HT-29 (cell line): Measurements from ENCODE around the gene ZNF335. TPM values are rescaled to one million over a fixed set of nuclear protein-coding genes. Genes with fewer than 3 reads are reported as not detected.

Experiments
- DNase-seq: peaks from one replicate; pipeline ENCODE4 v3.0.0-alpha.2; 2015; ENCODE audit warnings: low spot score
- total RNA-seq: library from RNA; depleted of rRNA; stranded (reverse); fragments of >200 nt; shearing (Covaris generic); gene quantifications from 2 replicates; pipeline ENCODE4 v1.2.3, GENCODE V29; 2014; rRNA removed

The ZNF335 gene, protein sequence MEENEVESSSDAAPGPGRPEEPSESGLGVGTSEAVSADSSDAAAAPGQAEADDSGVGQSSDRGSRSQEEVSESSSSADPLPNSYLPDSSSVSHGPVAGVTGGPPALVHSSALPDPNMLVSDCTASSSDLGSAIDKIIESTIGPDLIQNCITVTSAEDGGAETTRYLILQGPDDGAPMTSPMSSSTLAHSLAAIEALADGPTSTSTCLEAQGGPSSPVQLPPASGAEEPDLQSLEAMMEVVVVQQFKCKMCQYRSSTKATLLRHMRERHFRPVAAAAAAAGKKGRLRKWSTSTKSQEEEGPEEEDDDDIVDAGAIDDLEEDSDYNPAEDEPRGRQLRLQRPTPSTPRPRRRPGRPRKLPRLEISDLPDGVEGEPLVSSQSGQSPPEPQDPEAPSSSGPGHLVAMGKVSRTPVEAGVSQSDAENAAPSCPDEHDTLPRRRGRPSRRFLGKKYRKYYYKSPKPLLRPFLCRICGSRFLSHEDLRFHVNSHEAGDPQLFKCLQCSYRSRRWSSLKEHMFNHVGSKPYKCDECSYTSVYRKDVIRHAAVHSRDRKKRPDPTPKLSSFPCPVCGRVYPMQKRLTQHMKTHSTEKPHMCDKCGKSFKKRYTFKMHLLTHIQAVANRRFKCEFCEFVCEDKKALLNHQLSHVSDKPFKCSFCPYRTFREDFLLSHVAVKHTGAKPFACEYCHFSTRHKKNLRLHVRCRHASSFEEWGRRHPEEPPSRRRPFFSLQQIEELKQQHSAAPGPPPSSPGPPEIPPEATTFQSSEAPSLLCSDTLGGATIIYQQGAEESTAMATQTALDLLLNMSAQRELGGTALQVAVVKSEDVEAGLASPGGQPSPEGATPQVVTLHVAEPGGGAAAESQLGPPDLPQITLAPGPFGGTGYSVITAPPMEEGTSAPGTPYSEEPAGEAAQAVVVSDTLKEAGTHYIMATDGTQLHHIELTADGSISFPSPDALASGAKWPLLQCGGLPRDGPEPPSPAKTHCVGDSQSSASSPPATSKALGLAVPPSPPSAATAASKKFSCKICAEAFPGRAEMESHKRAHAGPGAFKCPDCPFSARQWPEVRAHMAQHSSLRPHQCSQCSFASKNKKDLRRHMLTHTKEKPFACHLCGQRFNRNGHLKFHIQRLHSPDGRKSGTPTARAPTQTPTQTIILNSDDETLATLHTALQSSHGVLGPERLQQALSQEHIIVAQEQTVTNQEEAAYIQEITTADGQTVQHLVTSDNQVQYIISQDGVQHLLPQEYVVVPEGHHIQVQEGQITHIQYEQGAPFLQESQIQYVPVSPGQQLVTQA (N-terminal part only)
- 39.2 and 44.8 TPM in 2 replicates for total RNA-seq

DNA sequence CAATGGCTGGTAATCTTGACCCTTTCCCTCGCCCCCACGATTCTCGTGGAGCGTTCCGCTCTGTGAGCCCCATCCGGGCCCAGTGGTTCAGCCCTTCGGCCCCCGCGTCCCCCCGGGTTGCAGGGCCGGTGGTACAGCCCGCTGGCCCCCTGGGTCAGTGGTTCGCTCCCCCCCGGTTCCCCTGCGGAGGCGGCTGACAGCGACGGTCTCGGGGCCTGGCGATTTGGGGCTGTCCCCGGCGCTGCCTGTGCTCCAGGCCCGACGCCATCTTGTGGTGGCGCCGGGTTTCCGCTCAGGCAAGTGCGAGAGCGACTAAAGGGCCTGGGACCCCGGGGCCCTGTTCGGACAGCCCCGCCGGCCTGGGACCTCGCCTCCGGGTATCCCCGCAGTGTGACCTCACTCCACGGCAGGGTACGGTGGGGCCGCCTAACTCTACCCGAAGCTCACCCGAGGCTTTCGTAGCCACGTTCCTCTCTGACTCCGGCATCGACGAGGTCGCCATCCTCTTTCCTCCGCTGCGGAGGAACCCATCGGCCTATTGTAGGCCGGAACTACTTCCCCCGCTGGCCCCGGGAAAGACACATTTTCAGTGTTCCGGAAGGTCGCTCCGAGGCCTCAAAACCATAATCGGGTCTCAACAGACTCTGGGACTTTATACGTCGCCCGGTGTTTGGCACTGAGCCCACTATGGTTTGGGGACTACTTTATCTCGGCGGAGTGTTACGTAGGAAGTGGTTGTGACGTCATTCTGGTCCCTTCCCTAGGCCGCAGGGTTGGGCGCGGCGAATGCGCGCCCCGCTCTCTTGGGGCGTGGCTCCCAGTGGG, at the start of gene ZNF335:
TSS of gene ZNF335 (minus strand) at position 529 of the 825 bp plus-strand sequence. CDS start 793 bp downstream, outside the sequence.
- DNase-seq, result peak; percentile 99

DNA sequence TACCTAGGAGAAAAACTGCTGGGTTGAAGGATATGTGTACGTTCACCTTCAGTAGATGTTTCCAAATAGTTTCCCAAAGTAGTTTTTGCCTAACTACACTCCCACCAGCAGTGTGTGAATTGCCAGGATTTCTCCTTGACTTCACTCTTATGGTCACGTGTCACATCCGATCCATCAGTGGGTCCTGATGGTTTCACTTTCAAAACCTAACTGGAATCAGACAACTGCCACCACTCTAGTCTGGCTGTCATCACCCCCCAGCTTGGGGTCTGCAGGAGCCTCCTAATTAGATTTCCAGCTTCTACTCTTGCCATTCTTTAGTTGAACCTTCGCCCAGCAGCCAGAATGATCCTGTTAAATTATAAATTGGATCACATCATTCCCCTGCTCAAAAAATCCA, 48.6 kb upstream of the ZNF335 start:
- no peak for DNase-seq

DNA sequence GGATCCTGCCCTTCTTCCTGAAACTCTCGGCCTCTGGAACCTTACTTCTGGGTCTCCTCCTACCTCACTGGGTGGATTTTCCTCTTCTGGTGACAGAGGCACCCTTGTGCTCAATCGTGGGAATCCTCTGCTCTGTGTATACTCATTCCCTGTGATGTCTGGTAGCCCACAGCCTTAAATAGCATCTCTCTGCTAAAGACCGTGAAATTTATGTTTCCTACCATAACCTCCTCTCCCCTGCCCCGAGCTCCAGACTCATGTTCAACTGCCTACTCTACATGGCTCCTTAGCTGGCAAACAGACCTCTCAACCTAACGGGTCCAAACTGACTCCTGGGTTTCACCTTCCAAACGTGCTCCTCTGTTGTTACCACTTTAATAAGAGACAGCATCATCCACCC, 46.6 kb upstream of the ZNF335 start:
- no peak for DNase-seq

DNA sequence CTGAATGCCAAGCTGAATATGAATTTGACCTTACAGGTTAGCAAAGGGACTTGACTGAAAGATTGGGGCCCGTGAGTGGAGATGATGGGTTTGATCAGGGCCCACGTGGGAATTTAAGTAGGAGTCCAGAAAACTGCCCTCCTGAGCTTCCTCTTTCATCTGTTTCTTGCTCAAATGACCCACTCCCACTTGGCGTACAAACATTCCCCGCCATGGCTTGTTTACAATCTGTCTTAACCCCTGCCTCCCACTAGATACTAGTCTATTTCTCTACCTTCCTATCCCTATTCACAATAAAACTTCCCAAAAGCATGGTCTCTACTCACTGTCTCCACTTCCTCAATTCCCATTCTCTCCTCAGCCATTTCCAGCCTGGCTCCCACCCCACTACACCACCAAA, 46.1 kb upstream of the ZNF335 start:
- no peak for DNase-seq

DNA sequence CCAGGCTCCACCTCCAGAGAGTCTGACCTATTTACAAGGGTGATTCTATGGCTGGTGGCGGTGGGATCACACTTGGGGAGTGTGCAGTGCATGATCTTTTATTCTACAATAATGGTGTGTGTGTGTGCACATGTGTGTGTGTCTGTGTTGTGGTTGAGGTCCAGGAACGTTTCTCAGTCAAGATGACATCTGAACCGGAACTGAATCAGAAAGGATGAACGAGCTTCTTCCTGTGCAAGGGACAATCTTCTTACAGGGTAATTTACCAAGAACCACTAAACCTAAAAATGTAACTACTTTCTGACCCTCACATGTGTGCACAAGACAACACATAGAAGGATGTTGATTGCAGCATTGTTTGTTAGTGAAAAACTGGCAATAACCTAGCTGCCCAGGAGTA, 45.3 kb upstream of the ZNF335 start:
- no peak for DNase-seq

DNA sequence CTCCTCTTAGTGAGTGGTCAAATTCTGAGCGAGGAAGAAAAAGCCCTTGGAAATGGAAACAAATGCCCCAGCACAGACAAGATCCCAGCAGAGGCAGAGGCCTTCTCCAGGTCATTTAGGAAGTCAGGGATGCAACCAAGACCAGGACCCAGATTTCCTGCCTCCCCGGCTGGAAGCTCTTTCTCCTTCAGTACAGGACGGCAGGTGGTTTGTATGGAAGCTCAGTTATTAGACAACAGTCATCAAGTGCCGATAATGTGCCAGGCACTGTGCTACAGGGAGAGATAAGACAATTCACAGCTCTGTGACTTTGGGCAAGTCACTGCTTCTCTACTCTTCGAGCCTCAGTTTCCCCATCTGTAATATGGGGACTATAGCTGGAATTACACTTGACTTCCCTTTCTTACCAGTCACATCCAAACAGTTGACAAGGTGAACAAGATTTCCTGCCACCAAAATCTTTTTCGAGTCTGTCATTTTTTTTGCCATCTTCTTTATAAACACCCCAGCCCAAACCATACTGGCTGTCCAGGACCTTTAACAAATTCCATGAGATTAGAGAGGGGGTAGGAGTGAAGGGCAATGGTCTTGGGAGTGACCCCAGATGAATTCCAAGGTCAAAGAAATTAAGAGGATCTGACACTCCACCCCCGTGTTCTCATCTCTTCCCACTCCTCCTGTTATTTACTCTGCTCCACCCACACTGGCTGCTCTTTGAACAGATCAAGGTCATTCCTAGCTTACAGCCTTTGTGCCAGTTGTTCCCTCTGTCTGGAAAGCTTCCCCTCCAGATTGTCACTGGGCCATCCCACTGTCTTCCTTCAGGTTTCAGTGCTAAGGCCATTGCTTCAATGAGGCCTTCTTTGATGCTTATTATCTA, 42.8 kb upstream of the ZNF335 start:
- no peak for DNase-seq

DNA sequence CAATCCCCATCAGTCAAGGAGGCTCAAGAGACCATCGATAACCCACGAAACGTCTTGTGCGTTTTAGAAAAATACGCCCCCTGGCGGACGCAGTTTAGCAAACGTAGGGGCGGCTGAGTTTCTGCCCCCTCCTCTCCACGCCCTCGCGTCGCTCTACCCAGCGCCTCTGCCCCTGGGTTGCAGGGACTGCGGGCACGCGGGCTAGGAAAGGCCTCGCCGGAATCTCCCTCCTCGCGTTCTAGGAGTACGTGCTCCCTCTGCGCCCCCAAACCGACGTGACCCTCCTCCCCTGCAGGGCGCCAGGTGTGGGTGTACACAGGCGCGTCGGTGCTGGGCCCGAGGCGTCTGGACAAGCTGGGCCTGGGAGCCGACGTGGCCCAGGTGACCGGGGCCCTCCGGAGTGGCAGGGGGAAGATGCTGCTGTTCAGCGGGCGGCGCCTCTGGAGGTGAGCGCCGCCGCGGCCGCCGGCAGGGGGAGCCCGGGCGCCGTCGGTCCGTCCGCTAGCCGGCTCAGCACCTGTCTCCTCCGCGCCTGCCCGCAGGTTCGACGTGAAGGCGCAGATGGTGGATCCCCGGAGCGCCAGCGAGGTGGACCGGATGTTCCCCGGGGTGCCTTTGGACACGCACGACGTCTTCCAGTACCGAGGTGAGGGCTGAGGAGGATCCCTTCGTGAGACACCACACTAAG, 42.0 kb upstream of the ZNF335 start:
- peak; percentile 82 for DNase-seq

DNA sequence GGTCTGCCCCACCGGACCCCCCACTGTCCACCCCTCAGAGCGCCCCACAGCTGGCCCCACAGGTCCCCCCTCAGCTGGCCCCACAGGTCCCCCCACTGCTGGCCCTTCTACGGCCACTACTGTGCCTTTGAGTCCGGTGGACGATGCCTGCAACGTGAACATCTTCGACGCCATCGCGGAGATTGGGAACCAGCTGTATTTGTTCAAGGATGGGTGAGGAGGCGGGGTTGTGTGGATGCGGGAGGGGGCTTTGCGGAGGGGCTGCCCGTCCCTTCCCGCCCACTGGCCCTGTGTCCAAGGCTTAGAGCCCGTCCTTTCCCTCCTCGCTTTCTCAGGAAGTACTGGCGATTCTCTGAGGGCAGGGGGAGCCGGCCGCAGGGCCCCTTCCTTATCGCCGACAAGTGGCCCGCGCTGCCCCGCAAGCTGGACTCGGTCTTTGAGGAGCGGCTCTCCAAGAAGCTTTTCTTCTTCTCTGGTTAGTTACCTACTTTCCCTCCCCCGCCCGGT, 41.4 kb upstream of the ZNF335 start:
- no peak for DNase-seq

DNA sequence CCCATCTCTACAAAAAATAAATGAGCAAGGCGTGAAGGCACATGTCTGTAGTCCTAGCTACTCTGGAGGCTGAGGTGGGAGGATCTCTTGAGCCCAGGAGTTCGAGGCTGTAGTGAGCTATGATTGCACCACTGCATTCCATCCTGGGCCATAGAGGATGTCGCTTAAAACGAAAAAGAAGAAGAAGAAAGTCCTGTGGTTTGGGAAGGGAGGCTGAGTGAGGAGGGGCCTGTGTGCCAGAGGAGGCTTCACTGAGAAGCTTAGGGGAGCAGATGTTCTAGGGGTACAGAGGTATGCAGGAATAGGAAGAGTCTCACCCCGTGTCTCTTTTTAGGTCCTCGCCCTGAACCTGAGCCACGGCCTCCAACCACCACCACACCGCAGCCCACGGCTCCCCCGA, 40.9 kb upstream of the ZNF335 start:
- no peak for DNase-seq

DNA sequence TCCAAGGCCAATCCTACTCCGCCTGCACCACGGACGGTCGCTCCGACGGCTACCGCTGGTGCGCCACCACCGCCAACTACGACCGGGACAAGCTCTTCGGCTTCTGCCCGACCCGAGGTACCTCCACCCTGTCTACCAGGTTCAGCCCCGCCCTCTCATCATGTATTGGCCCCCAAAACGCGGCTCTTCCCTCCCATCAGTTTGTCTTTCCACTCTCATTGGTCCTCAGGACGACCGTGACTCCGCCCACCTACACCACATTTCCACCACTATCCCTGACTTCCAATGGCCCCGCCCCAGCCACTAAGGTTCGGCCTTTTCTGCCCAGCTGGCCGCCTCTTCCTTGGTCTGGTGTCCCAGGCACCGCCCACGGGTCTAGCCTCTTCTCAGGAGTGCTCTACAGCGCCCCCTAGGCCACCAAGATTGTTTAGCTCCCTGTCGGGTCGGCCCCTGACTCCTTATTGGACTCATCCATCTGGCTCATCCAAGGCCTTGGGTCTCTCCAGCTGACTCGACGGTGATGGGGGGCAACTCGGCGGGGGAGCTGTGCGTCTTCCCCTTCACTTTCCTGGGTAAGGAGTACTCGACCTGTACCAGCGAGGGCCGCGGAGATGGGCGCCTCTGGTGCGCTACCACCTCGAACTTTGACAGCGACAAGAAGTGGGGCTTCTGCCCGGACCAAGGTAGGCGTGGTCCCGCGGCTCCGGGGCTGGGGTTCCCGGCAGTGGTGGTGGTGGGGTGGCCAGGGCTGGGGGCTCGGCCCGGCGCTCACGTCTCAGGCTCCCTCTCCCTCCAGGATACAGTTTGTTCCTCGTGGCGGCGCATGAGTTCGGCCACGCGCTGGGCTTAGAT, 39.9 kb upstream of the ZNF335 start:
- peak; percentile 57 for DNase-seq

DNA sequence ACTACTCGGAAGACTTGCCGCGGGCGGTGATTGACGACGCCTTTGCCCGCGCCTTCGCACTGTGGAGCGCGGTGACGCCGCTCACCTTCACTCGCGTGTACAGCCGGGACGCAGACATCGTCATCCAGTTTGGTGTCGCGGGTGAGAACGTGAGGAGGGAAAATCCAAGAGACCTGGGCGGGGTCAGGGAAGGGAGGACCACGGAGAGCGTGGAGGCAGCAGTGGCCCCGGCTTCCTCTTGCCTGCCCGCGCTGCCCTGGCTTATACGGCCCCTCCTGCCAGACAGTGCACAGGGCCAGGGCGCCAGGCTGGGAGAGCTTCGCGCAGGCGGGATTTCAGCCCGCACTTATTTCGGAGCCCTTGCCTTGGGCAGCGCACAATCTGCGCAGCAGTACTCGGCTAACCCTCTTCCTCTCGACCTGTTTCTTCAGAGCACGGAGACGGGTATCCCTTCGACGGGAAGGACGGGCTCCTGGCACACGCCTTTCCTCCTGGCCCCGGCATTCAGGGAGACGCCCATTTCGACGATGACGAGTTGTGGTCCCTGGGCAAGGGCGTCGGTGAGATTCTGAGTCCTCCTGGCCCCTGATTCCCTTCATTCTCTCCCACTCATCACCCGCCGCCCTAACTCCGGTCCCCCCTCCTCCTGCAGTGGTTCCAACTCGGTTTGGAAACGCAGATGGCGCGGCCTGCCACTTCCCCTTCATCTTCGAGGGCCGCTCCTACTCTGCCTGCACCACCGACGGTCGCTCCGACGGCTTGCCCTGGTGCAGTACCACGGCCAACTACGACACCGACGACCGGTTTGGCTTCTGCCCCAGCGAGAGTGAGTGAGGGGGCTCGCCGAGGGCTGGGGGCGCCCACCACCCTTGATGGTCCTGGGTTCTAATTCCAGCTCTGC, 38.7 kb upstream of the ZNF335 start:
- no peak for DNase-seq

DNA sequence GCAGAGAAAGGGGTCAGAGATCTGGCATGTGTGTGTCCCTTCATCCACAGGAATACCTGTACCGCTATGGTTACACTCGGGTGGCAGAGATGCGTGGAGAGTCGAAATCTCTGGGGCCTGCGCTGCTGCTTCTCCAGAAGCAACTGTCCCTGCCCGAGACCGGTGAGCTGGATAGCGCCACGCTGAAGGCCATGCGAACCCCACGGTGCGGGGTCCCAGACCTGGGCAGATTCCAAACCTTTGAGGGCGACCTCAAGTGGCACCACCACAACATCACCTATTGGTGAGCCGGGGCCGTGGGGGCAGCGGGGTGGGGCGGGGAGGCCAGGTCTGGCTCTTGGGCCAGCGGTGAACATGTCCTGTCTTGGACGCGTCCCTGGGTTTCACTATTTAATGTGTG, 37.8 kb upstream of the ZNF335 start:
- no peak for DNase-seq

DNA sequence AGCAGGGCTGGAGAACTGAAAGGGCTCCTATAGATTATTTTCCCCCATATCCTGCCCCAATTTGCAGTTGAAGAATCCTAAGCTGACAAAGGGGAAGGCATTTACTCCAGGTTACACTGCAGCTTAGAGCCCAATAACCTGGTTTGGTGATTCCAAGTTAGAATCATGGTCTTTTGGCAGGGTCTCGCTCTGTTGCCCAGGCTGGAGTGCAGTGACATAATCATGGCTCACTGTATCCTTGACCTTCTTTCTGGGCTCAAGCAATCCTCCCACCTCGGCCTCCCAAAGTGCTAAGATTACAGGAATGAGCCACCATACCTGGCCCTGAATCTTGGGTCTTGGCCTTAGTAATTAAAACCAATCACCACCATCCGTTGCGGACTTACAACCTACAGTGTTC, 35.7 kb upstream of the ZNF335 start:
- DNase-seq, result no peak

DNA sequence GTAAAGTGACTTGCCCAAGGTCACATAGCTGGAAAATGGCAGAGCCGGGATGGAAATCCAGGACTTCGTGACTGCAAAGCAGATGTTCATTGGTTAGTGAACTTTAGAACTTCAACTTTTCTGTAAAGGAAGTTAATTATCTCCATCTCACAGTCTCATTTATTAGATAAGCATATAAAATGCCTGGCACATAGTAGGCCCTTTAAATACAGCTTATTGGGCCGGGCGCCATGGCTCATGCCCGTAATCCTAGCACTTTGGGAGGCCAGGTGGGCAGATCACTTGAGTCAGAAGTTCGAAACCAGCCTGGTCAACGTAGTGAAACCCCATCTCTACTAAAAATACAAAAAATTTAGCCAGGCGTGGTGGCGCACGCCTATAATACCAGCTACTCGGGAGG, 35.0 kb upstream of the ZNF335 start:
- DNase-seq, result no peak

DNA sequence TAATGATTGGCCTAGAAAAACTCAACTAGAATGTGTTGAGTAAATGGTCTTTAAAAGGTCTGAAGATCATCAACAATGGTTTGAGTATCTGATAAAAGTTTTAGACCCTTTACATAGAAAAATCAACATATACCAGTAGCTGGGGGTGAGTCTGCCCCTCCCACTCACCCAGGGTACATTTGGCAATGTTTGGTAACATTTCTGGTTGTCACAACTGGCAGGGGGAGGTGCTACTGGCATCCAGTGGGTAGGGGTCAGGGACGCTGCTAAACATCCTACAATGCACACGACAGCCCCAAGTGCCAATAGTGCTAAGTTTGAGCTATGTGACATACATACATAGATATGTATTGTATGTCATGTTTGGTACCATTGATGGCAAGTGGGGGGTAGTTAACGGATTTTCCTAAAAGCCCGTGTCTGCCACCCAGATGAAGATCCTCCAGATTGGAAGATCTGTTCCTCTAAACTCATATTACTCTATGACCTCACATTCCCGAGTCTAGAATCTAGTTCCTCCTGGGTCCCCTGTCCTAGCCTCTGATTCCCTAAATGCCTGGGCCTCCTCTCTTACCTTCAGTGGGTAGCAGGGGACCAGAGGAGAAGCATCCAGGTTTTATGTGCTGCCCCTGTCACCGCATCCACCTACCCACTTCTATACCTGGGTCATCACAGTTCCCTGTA, 34.2 kb upstream of the ZNF335 start:
- DNase-seq, result no peak

DNA sequence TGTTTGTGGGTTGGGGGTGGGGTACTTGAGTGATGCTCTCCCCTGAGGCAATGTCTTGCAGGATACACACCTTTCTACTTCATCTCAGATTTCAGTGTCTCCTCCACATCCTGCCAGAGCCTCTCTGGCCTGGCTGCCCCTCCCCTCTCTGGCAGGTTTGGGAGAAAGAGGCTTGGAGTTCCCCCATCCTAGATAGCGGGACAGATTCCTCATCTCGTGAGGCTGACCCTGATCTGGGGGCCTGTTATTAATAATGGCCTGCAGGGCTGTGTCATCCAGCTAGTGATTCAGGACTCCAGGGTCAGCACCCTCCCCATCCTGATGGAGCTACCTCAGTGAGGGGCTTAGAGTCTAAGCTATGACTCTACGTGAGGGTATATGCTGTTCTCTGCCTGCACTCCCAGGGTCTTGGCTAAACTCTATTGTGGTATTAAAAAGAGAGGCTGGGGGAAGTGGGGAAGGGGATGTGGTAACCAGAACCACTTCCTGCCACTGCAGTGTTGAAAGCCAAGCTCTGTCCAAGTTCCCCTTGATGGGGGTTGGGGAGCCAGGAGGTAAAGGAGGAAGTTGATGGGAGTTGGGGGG, 33.0 kb upstream of the ZNF335 start:
- no peak for DNase-seq
